Upper lobe of right lung (tissue), 1 donor: ENCODE results near the gene RCC2. TPM values are rescaled to one million over a fixed set of nuclear protein-coding genes. Genes with fewer than 3 reads are reported as not detected.
A peak's percentile ranks its signal among the peaks of the same experiment; 100 is the strongest.

Source experiments
- ATAC-seq: fragments of 200-7000 bp; cut with Tn5 transposase; one replicate; pipeline ENCODE4 v1.9.1; 2020; ENCODE audit warnings: mild to moderate bottlenecking, moderate library complexity
- DNase-seq: peaks from one replicate; pipeline ENCODE4 v3.0.0-alpha.2; 2020
- H3K27ac ChIP-seq: fragments of 200-600 bp; one replicate; pipeline ENCODE4 v1.8.0; 2022
- H3K27me3 ChIP-seq: fragments of 200-600 bp; one replicate; pipeline ENCODE4 v1.8.0; 2022; ENCODE audit warnings: mild to moderate bottlenecking
- H3K36me3 ChIP-seq: fragments of 200-600 bp; one replicate; pipeline ENCODE4 v1.8.0; 2022
- H3K4me1 ChIP-seq: fragments of 200-600 bp; one replicate; pipeline ENCODE4 v1.8.0; 2022
- H3K4me3 ChIP-seq: fragments of 200-600 bp; one replicate; pipeline ENCODE4 v1.8.0; 2022; ENCODE audit warnings: mild to moderate bottlenecking
- H3K9me3 ChIP-seq: fragments of 200-600 bp; one replicate; pipeline ENCODE4 v1.8.0; 2022
- CTCF ChIP-seq: fragments of 200-600 bp; IDR thresholded peaks from one replicate; pipeline ENCODE4 v1.8.0; 2022; ENCODE audit warnings: antibody characterized with exemption
- intact Hi-C: fragments of 100-400 bp; cut with DNase I; formaldehyde crosslinking; loops from one replicate; pipeline ENCODE4 v1.11.0; 2022
- total RNA-seq: library from RNA; stranded (reverse); fragmentation: NEBNext Ultra II Directional; extraction: Animal tissue kit (Norgen Biotek cat#: 25700); gene quantifications from one replicate; pipeline ENCODE4 v1.2.1, GENCODE V29; 2021
- donor health status: DM: no; HTN: yes; CAD: no; lungs with severe emphysema.

Gene RCC2
- total RNA-seq, 1 donor from 2014 or later, result 48.6 TPM

DNA sequence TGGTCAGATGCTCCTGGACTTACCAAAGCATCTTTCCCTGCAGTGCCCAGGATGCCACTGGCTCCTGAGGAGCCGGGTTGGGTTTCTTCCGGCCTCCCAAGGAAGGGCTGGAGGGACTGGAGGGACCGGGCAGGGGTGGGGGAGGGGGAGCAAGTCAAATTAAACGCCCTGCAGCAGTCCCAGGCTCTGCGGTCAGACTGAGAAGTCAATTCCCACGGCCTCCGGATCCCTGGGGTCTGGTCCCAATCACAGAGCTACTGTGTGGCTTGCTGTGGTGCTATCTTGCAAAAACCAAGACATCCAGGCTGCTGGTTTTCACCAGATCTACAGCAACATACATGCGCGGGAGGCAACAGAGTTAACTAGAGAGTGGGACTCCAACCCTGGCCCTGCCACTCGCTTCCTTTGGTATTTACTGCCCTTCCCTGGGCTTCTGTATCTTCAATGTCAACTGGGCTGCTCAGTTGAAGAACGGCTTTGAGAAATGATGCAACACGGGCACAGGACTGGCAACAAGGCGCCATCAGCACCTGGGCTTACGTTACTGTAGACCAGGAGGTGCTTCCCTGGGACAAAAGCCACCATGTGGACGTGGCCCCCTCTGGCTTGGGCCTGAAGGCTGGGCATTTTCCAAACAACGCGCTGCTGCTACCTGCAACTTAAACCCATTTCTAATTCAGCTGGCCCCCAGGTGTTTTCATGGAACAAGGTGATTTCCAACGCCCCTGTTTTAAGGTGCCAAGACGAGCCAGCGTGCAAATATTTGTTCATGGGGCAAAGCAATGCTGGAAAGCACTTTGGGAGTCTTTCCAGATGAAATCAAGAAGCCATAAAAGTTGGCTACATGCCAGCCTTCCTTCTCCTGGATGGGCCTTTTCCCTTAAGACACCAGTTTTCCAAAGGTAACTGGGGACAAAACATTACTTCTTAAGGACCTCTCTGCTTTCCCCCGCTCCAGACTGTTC is 11.5 kb downstream of the RCC2 start:
- Histone ChIP-seq H3K36me3 (peaks cover 66% of the 10 kb centered on the region), H3K4me3 (no peak overlapping the region), H3K27me3 (no peaks in the 10 kb centered on the region), H3K9me3 (no peaks in the 10 kb centered on the region), H3K4me1 (peaks cover 18% of the 10 kb centered on the region), H3K27ac (no peak overlapping the region)
- ATAC-seq, result no peak
- intact Hi-C loops, result no loop called here
- no peak for DNase-seq
- no peak for TF ChIP-seq CTCF

DNA sequence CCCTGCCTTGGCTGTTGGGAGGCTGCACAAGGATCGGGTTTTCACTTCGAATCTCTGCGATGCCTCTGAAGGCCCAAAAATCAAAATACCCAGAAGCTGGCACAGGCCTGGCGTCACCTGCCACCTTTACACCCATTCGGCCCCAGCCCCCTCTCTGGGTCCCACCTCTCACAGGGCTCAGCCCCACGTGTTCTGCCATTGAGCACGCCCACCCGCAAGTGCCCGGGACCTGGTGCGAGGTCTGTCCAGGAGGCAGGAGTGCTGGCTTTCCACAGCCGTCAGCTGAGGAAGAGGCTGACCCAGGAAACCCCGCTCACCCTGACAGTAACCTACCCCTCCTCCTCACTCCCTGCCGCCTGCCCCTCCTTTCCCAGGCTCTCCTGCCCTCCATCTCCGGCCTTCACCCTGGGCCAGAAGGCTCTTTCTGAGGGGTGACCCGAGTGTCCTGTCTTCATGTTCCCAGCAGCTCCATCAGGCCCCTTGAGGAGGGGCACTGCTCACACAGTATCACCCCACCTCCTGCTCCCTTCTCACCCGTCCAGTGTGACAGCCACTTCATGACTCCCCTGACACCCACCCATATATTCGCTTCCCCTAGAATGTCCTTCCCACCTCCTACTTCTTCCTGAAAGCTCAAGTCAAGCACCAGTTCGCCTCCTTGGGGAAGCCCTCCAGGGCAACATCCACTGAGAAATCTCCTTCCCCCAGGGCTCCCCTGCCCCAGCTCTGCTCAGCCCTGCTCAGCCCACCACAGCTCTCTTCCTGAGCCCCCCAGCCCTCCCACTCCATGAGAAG is 13.5 kb downstream of the RCC2 start:
- Histone ChIP-seq H3K36me3 (peaks cover 79% of the 10 kb centered on the region), H3K4me1 (peaks cover 10% of the 10 kb centered on the region), H3K27me3 (no peaks in the 10 kb centered on the region), H3K4me3 (no peak overlapping the region), H3K27ac (no peak overlapping the region), H3K9me3 (no peaks in the 10 kb centered on the region)
- intact Hi-C loops, result no loop called here
- no peak for DNase-seq
- ATAC-seq, result peak; percentile 33
- TF ChIP-seq CTCF, result no peak

DNA sequence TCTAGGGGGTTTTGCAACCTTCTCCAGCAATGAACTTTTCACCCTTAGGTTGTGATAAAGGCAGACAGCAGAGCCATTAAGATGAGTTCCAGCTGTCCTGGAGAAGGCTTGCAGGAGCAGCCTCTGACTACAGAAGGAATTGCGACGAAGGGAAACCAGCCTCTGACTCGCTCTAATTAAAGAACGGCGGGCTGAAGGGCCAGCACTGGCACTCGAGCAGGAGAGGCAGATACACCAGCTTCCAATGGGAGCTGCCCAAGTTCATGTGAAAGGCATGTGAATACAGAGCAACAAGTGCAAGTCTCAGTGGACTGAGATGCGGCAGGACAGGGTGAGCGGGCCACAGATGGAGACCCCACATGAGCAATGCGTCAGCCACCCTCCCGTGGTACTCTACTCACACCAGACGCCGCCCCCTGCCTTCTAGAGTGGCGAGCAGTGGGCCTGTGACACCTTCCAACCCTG is 15.7 kb downstream of the RCC2 start:
- Histone ChIP-seq H3K27ac (no peak overlapping the region), H3K27me3 (no peaks in the 10 kb centered on the region), H3K9me3 (no peaks in the 10 kb centered on the region), H3K4me1 (peaks cover 5% of the 10 kb centered on the region), H3K4me3 (no peak overlapping the region), H3K36me3 (peaks cover 99% of the 10 kb centered on the region)
- DNase-seq, result no peak
- TF ChIP-seq CTCF, result no peak
- intact Hi-C loops, result no loop called here
- ATAC-seq, result no peak

GRCh38 chr1:17422461-17422860 is 17.0 kb downstream of the RCC2 start:
- H3K36me3 ChIP-seq, result peaks cover 99% of the 10 kb centered on the region
- intact Hi-C loops, result no loop called here
- TF ChIP-seq CTCF, result no peak
- no peak for DNase-seq
- H3K27me3 ChIP-seq, result no peaks in the 10 kb centered on the region
- H3K9me3 ChIP-seq, result no peaks in the 10 kb centered on the region
- H3K4me1 ChIP-seq, result peaks cover 5% of the 10 kb centered on the region
- no peak for ATAC-seq
- H3K27ac ChIP-seq, result no peak overlapping the region
- H3K4me3 ChIP-seq, result no peak overlapping the region

DNA sequence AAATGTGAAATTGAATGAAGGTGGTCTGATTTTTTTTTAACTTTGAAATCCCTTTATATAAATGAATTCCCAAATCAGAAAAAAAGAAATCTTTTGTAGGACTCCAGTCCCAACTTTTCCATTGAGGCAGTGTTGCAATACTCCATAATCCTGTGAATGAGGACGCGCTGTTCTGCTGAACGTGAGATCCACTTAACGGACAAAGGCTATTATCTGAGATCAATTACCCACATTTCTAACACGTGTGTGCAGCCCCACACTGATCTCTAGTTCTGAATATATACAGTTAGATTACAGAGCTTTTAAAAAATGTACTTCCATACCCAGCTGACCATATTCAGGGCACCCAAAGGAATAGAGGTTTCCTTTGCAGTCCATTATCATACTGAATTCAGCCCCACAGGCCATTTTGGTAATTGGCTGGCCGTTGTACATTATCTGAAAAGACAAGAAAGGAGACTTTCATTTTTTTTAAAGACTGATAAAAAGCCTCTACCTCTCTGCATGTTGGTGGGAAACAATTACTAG is 19.0 kb downstream of the RCC2 start:
- no peak overlapping the region for H3K4me3 ChIP-seq
- TF ChIP-seq CTCF, result no peak
- peaks cover 99% of the 10 kb centered on the region for H3K36me3 ChIP-seq
- intact Hi-C loops, result no loop called here
- H3K9me3 ChIP-seq, result no peaks in the 10 kb centered on the region
- no peaks in the 10 kb centered on the region for H3K27me3 ChIP-seq
- H3K4me1 ChIP-seq, result peaks cover 5% of the 10 kb centered on the region
- ATAC-seq (no peak), DNase-seq (no peak)
- no peak overlapping the region for H3K27ac ChIP-seq
